ENCODE data around the gene C17orf58.
"Not testable (repeated sequence)": the region's sequence is repeated elsewhere in the genome, so short reads cannot be mapped to it uniquely, and the experiment has no call there.

C17orf58 gene

GRCh38 chr17:67996301-67997171 is at the start of gene C17orf58:
Gene C17orf58 (minus strand): TSS chr17:67996469. CDS start chr17:67996198, 271 bp downstream.
- DNase-seq = peak in 1 of 14 donors; percentile 23

- DNase-seq = no peak
Measured at GRCh38 chr17:68036304-68037147, 40.3 kb upstream of the C17orf58 start.

- DNase-seq = peak; percentile 80 to 98 (median 92)
Measured at GRCh38 chr17:68035523-68036303, 39.4 kb upstream of the C17orf58 start, which contains the start of gene KPNA2. Gene KPNA2 (plus strand): TSS chr17:68035735. CDS start chr17:68037133, 1,398 bp downstream.

GRCh38 chr17:68035131-68035522 is 38.9 kb upstream of the C17orf58 start:
- DNase-seq = peak in 10 of 14 donors; percentile 80 to 98 (median 91)

- no peak for DNase-seq
Measured at GRCh38 chr17:68034452-68034776, 38.1 kb upstream of the C17orf58 start.

GRCh38 chr17:68033636-68034451 is 37.6 kb upstream of the C17orf58 start:
- DNase-seq = peak in 1 of 14 donors; percentile 7

- no peak for DNase-seq
Measured at GRCh38 chr17:68029512-68030215, 33.4 kb upstream of the C17orf58 start.

GRCh38 chr17:68022547-68022946 is 26.3 kb upstream of the C17orf58 start:
- not testable (repeated sequence) for DNase-seq

GRCh38 chr17:68021963-68022362 is 25.7 kb upstream of the C17orf58 start:
- DNase-seq = no peak

GRCh38 chr17:68020791-68021190 is 24.5 kb upstream of the C17orf58 start:
- peak in 1 of 14 donors; percentile 28 for DNase-seq

- no peak for DNase-seq
Measured at GRCh38 chr17:68020409-68020756, 24.1 kb upstream of the C17orf58 start.

GRCh38 chr17:68019675-68020408 is 23.6 kb upstream of the C17orf58 start:
- peak; percentile 72 to 97 (median 93) for DNase-seq

GRCh38 chr17:68019336-68019674 is 23.0 kb upstream of the C17orf58 start:
- DNase-seq = no peak

- not testable (repeated sequence) for DNase-seq
Measured at GRCh38 chr17:68018493-68018892, 22.2 kb upstream of the C17orf58 start.

GRCh38 chr17:68016838-68017237 is 20.6 kb upstream of the C17orf58 start:
- DNase-seq = no peak

- no peak for DNase-seq
Measured at GRCh38 chr17:68015081-68015723, 18.9 kb upstream of the C17orf58 start.

GRCh38 chr17:68013385-68013784 is 17.1 kb upstream of the C17orf58 start:
- DNase-seq = no peak

GRCh38 chr17:68011199-68011665 is 15.0 kb upstream of the C17orf58 start:
- peak in 9 of 14 donors; percentile 1 to 48 (median 12) for DNase-seq

- no peak for DNase-seq
Measured at GRCh38 chr17:68006797-68007196, 10.5 kb upstream of the C17orf58 start.

GRCh38 chr17:68004201-68004600 is 7.9 kb upstream of the C17orf58 start:
- DNase-seq = no peak
